Measurements from ENCODE around the gene ATP6V0E1. TPM values are rescaled to one million over a fixed set of nuclear protein-coding genes. Genes with fewer than 3 reads are reported as not detected.

ATP6V0E1 gene
- total and polyA plus RNA-seq, 2 of the 8 experiments (the other 6 are each of a cell fraction or from before 2014, with no cell fraction given): 108 to 134 TPM

GRCh38 chr5:172942556-172942955, 41.0 kb upstream of the ATP6V0E1 start (continued):
- no peak for TF ChIP-seq CHD7 (IDR thresholded peaks at IDR 0.05; ENCODE audit: insufficient replicate concordance, low read length)
- TF ChIP-seq SAP30 (IDR thresholded peaks at IDR 0.05; ENCODE audit: insufficient read depth, insufficient replicate concordance, low read length): no peak
- TF ChIP-seq ATF2 (IDR thresholded peaks at IDR 0.05; ENCODE audit: low read length): no peak
- no peak for TF ChIP-seq CEBPB (IDR thresholded peaks at IDR 0.05; ENCODE audit: low read depth, low read length)
- TF ChIP-seq TEAD4 (IDR thresholded peaks at IDR 0.05; ENCODE audit: low read depth, low read length): no peak
- no peak for TF ChIP-seq CBX5 (IDR thresholded peaks at IDR 0.05; ENCODE audit: low read depth, low read length)
